CD14-positive monocyte (primary cell): Measurements from ENCODE around the gene DCDC2B. TPM values are rescaled to one million over a fixed set of nuclear protein-coding genes. Genes with fewer than 3 reads are reported as not detected.

Source experiments
- DNase-seq, 3 donors: peaks; one replicate each; pipeline ENCODE4 v3.0.0-alpha.2; 2011 to 2022
- H2AFZ ChIP-seq: 2 replicates; pipeline ENCODE4 v1.6.0; 2012; ENCODE audit warnings: mild to moderate bottlenecking, low read depth, low read length, inconsistent platforms; ENCODE audit not compliant: insufficient read depth, poor library complexity, severe bottlenecking
- H3K27ac ChIP-seq, 2 donors: 1 replicate in 1 of 2; 2 replicates in 1 of 2; pipeline ENCODE4 v1.5.1; 2012 to 2013; ENCODE audit warnings: low read length in 2 of 2, control low read depth in 1 of 2, inconsistent platforms in 1 of 2, low read depth in 1 of 2, mild to moderate bottlenecking in 1 of 2
- H3K27me3 ChIP-seq, 2 donors: one replicate each; pipeline versions ENCODE4 v1.6.0 to v1.6.1; 2011 to 2013; ENCODE audit warnings: low read length in 2 of 2; ENCODE audit not compliant: control insufficient read depth in 2 of 2, insufficient read depth in 2 of 2
- H3K36me3 ChIP-seq, 2 donors: replicated peaks in 1 of 2; 1 replicate in 1 of 2; 2 replicates in 1 of 2; pipeline versions ENCODE4 v1.5.1 to v1.6.1; 2012 to 2013; ENCODE audit warnings: low read length in 2 of 2, control low read depth in 1 of 2, inconsistent platforms in 1 of 2, mild to moderate bottlenecking in 1 of 2; ENCODE audit not compliant: insufficient read depth in 2 of 2, control insufficient read depth in 1 of 2
- H3K4me1 ChIP-seq, 2 donors: 1 replicate in 1 of 2; 2 replicates in 1 of 2; pipeline versions ENCODE4 v1.5.1 to v1.6.1; 2012 to 2013; ENCODE audit warnings: low read length in 2 of 2, control low read depth in 1 of 2, inconsistent platforms in 1 of 2, mild to moderate bottlenecking in 1 of 2, moderate library complexity in 1 of 2; ENCODE audit not compliant: insufficient read depth in 2 of 2, control insufficient read depth in 1 of 2
- H3K4me2 ChIP-seq: replicated peaks from 2 replicates; pipeline ENCODE3; 2012; ENCODE audit warnings: low read length, moderate library complexity, mild to moderate bottlenecking; ENCODE audit not compliant: poor library complexity, severe bottlenecking; ENCODE audit errors: extremely low read depth
- H3K4me3 ChIP-seq, 3 experiments: fragments of 200-600 bp in 1 of 3; sonication (generic) in 1 of 3; replicated peaks in 1 of 3; 1 replicate in 2 of 3; 2 replicates in 1 of 3; pipeline ENCODE4 v1.5.1; 2011 to 2013; ENCODE audit warnings: low read length in 3 of 3, mild to moderate bottlenecking in 3 of 3, control low read depth in 2 of 3, low read depth in 2 of 3, inconsistent platforms in 1 of 3, moderate library complexity in 1 of 3
- H3K79me2 ChIP-seq: 2 replicates; pipeline ENCODE4 v1.6.0; 2012; ENCODE audit warnings: mild to moderate bottlenecking, control low read depth, inconsistent platforms, low read length, moderate library complexity; ENCODE audit not compliant: insufficient read depth
- H3K9ac ChIP-seq: 2 replicates; pipeline ENCODE4 v1.6.0; 2017; ENCODE audit warnings: low read length, mild to moderate bottlenecking; ENCODE audit not compliant: insufficient read depth, poor library complexity, severe bottlenecking
- H3K9me3 ChIP-seq, 2 donors: replicated peaks in 1 of 2; 1 replicate in 1 of 2; 2 replicates in 1 of 2; pipeline versions ENCODE4 v1.5.1 to v1.6.1; 2012 to 2013; ENCODE audit warnings: low read length in 2 of 2, control low read depth in 1 of 2; ENCODE audit not compliant: control insufficient read depth in 1 of 2, insufficient read depth in 1 of 2
- H4K20me1 ChIP-seq: 2 replicates; pipeline ENCODE4 v1.6.0; 2012; ENCODE audit warnings: mild to moderate bottlenecking, low read length, control low read depth, moderate library complexity; ENCODE audit not compliant: insufficient read depth
- H3K27ac Mint-ChIP-seq, 7 donors: one replicate each; pipeline ENCODE4 v1.8.0; 2020; ENCODE audit warnings: mild to moderate bottlenecking in 7 of 7, mixed read lengths in 7 of 7, moderate library complexity in 6 of 7, inconsistent platforms in 2 of 7
- H3K27me3 Mint-ChIP-seq, 3 donors: one replicate each; pipeline ENCODE4 v1.8.0; 2021 to 2022; ENCODE audit warnings: low read depth in 3 of 3, mild to moderate bottlenecking in 3 of 3, mixed read lengths in 3 of 3, moderate library complexity in 3 of 3, inconsistent platforms in 1 of 3
- H3K36me3 Mint-ChIP-seq, 2 donors: one replicate each; pipeline ENCODE4 v1.8.0; 2020; ENCODE audit warnings: mixed read lengths in 2 of 2, inconsistent platforms in 1 of 2, mild to moderate bottlenecking in 1 of 2
- H3K4me1 Mint-ChIP-seq: one replicate; pipeline ENCODE4 v1.8.0; 2020; ENCODE audit warnings: mild to moderate bottlenecking, mixed read lengths
- H3K4me3 Mint-ChIP-seq, 2 donors: one replicate each; pipeline ENCODE4 v1.8.0; 2020; ENCODE audit warnings: mild to moderate bottlenecking in 2 of 2, mixed read lengths in 2 of 2, moderate library complexity in 1 of 2
- H3K9me3 Mint-ChIP-seq, 7 donors: one replicate each; pipeline ENCODE4 v1.8.0; 2020 to 2022; ENCODE audit warnings: mixed read lengths in 7 of 7, mild to moderate bottlenecking in 6 of 7, moderate library complexity in 6 of 7, inconsistent platforms in 2 of 7
- WGBS: methylation state at CpG from one replicate; pipeline ENCODE4 v1.1.5; 2013; ENCODE audit warnings: missing lambda C conversion rate; ENCODE audit not compliant: insufficient coverage; 5-methylcytosine and 5-hydroxymethylcytosine counted together
- intact Hi-C, 2 donors: fragments of 100-400 bp; cut with micrococcal nuclease; formaldehyde crosslinking; loops; one replicate each; pipeline versions ENCODE4 v1.15.0 to v1.15.1; 2023
- polyA plus RNA-seq, 3 donors: library from polyadenylated mRNA; depleted of rRNA in 1 of 3; unstranded in 2 of 3; stranded (reverse) in 1 of 3; fragments of 300-500 nt in 2 of 3; fragments of >200 nt in 1 of 3; fragmentation: Illumina TruSeq in 2 of 3; gene quantifications; 1 replicate in 2 of 3; 2 replicates in 1 of 3; pipeline ENCODE4 v1.2.3, GENCODE V29; 2012 to 2021
- TF ChIP-seq, protein P1 (sequence below): fragments of 200-600 bp; IDR thresholded peaks from one replicate; pipeline ENCODE4 v1.8.0; 2022; ENCODE audit warnings: antibody characterized with exemption, mild to moderate bottlenecking

DCDC2B gene
- polyA plus RNA-seq, 3 donors: not detected

DNA sequence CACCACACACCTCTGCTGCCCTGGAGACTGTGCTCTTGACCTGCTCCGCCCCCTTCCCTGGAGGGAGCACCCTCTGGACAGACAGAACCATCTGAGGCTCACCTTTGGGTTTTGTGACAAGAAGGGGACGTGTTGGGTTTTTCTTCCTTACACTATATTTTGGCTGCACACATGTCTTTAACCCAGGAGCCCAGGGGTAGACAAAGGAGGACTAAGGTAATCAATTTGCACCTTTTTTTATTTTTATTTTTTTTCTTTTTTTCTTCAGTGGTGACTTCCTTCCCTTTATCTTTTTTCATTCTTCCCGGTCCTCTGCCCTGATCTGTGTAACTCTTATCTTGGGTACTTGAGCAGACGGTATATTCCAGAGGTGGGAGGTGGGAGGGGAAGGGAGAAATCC, 37.9 kb upstream of the DCDC2B start:
- no peaks in the 10 kb centered on the region for H3K4me1 Mint-ChIP-seq
- H3K4me3 Mint-ChIP-seq: no peak overlapping the region
- Histone ChIP-seq H3K9me3 (no peaks in the 10 kb centered on the region), H3K27ac (no peak overlapping the region), H3K27me3 (no peaks in the 10 kb centered on the region), H3K36me3 (peaks cover 75 to 86% of the 10 kb centered on the region in 2 donors), H3K79me2 (no peaks in the 10 kb centered on the region), H3K9ac (no peak overlapping the region), H3K4me1 (no peaks in the 10 kb centered on the region), H3K4me3 (no peak overlapping the region), H4K20me1 (no peaks in the 10 kb centered on the region), H2AFZ (no peak overlapping the region), H3K4me2 (no peak overlapping the region)
- no CpG with 5 or more reads among the region's 4 CpGs for WGBS
- TF ChIP-seq, protein P1, sequence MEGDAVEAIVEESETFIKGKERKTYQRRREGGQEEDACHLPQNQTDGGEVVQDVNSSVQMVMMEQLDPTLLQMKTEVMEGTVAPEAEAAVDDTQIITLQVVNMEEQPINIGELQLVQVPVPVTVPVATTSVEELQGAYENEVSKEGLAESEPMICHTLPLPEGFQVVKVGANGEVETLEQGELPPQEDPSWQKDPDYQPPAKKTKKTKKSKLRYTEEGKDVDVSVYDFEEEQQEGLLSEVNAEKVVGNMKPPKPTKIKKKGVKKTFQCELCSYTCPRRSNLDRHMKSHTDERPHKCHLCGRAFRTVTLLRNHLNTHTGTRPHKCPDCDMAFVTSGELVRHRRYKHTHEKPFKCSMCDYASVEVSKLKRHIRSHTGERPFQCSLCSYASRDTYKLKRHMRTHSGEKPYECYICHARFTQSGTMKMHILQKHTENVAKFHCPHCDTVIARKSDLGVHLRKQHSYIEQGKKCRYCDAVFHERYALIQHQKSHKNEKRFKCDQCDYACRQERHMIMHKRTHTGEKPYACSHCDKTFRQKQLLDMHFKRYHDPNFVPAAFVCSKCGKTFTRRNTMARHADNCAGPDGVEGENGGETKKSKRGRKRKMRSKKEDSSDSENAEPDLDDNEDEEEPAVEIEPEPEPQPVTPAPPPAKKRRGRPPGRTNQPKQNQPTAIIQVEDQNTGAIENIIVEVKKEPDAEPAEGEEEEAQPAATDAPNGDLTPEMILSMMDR: no peak
- H3K9me3 Mint-ChIP-seq: peaks cover 0 to 1% (median 0%) of the 10 kb centered on the region in 7 donors
- no peak for DNase-seq
- H3K36me3 Mint-ChIP-seq: peaks cover 70 to 89% of the 10 kb centered on the region in 2 donors
- intact Hi-C loops: no loop called here
- H3K27me3 Mint-ChIP-seq: peaks cover 0 to 1% (median 0%) of the 10 kb centered on the region in 3 donors
- no peak overlapping the region for H3K27ac Mint-ChIP-seq

DNA sequence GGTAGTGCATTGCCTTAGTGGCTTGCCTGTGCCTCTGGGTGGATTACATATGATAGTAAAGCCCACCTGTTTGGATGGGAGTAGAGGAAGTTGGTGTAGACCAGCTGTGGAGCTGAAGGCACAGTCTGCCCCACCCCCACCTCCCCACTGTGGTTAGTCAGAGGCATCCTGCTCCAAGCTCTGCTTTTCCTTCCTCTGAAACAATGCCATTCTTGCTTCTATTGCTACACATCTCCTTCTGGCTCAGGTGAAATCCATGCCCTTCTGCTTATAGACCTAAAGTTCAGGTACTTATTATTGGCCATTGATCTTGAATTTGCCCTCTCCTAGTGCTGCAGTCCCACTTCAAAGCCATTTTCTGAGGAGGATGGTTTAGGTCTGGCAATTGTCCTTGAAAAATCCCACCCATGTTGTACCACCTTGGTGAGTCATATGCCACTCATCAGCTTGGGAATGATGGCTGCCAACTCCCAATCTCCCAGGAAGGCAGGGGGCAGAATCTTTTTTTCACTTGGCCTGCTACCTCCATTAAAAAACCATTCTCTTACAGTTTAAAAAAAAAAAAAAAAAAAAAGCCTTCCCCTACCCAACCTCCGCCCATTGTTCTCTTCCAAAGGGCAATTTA, 36.2 kb upstream of the DCDC2B start:
- Histone ChIP-seq H3K4me1 (peaks cover 0 to 1% of the 10 kb centered on the region in 2 donors), H3K9me3 (no peaks in the 10 kb centered on the region), H3K27ac (no peak overlapping the region), H3K36me3 (peaks cover 63 to 72% of the 10 kb centered on the region in 2 donors), H2AFZ (no peak overlapping the region), H3K4me2 (no peak overlapping the region), H3K9ac (no peak overlapping the region), H3K4me3 (no peak overlapping the region), H3K79me2 (no peaks in the 10 kb centered on the region), H3K27me3 (no peaks in the 10 kb centered on the region), H4K20me1 (no peaks in the 10 kb centered on the region)
- intact Hi-C loops: no loop called here
- Mint-ChIP-seq H3K36me3 (peaks cover 60 to 71% of the 10 kb centered on the region in 2 donors), H3K27me3 (peaks cover 0 to 1% (median 0%) of the 10 kb centered on the region in 3 donors), H3K27ac (no peak overlapping the region), H3K4me1 (peaks cover under 1% of the 10 kb centered on the region), H3K9me3 (peaks cover 0 to 1% (median 0%) of the 10 kb centered on the region in 7 donors), H3K4me3 (no peak overlapping the region)
- no CpG with 5 or more reads among the region's 1 CpG for WGBS
- TF ChIP-seq, protein P1: no peak
- no peak for DNase-seq
